ENCODE data around the gene TMEM239.

DNA sequence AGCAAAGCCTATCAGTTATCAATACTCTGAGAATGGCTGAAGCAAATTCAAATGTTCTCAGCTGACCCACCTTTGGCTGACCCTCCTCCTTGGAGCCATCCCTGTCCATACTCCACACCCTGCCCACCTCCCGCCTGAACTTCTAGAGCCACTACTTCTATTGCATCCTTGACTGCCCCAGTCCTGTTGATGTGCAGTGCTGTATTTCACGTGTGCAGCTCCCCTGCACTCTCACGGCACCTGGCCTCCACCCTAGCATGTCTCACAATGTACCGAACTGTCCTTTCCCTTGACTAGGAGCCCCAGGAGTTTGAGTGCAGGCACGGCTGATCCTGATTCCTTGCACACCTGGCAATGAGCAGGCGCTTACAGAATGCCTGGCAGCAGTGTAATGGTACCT is 22.7 kb upstream of the TMEM239 start:
- TF ChIP-seq CTCF (IDR thresholded peaks at IDR 0.05) (no peak), POLR2A (IDR thresholded peaks at IDR 0.05) (no peak), POLR2AphosphoS5 (IDR thresholded peaks at IDR 0.05; ENCODE audit: insufficient read depth in 1 of 2, low read depth in 1 of 2) (no peak)
